C4-2B (cell line): ENCODE measurements around the gene MIS12.
A peak's percentile ranks its signal among the peaks of the same experiment; 100 is the strongest.

Source experiments
- H3K27ac ChIP-seq: fragments of 450-650 bp; 2 replicates; pipeline ENCODE4 v1.5.1; 2017
- ZFX ChIP-seq: fragments of 450-650 bp; IDR thresholded peaks from 2 replicates; pipeline ENCODE4 v1.6.1; 2017
- TF ChIP-seq, protein P1 (sequence below): fragments of 450-650 bp; conservative IDR thresholded peaks from 2 replicates; pipeline ENCODE4 v1.5.1; 2017; ENCODE audit warnings: mild to moderate bottlenecking

Gene MIS12

DNA sequence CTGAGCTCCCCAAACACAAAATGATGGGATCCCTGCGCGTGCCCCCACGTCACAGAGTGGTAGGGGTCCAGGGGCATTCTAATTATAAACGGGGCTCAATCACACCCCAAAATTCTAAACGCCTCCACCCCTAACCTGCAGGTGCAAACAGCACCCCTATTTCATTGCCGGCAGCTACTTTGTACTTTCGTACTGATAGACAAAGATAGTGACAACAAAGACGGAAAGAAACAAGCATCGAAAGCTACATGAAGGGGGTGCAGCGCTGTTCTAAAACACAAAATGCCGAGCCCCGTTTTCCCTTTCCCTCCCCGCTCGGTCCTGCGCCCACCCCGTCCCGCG is 13.9 kb downstream of the MIS12 start:
- no peak overlapping the region for H3K27ac ChIP-seq
- TF ChIP-seq, protein P1, sequence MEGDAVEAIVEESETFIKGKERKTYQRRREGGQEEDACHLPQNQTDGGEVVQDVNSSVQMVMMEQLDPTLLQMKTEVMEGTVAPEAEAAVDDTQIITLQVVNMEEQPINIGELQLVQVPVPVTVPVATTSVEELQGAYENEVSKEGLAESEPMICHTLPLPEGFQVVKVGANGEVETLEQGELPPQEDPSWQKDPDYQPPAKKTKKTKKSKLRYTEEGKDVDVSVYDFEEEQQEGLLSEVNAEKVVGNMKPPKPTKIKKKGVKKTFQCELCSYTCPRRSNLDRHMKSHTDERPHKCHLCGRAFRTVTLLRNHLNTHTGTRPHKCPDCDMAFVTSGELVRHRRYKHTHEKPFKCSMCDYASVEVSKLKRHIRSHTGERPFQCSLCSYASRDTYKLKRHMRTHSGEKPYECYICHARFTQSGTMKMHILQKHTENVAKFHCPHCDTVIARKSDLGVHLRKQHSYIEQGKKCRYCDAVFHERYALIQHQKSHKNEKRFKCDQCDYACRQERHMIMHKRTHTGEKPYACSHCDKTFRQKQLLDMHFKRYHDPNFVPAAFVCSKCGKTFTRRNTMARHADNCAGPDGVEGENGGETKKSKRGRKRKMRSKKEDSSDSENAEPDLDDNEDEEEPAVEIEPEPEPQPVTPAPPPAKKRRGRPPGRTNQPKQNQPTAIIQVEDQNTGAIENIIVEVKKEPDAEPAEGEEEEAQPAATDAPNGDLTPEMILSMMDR = no peak
- no peak for TF ChIP-seq ZFX

DNA sequence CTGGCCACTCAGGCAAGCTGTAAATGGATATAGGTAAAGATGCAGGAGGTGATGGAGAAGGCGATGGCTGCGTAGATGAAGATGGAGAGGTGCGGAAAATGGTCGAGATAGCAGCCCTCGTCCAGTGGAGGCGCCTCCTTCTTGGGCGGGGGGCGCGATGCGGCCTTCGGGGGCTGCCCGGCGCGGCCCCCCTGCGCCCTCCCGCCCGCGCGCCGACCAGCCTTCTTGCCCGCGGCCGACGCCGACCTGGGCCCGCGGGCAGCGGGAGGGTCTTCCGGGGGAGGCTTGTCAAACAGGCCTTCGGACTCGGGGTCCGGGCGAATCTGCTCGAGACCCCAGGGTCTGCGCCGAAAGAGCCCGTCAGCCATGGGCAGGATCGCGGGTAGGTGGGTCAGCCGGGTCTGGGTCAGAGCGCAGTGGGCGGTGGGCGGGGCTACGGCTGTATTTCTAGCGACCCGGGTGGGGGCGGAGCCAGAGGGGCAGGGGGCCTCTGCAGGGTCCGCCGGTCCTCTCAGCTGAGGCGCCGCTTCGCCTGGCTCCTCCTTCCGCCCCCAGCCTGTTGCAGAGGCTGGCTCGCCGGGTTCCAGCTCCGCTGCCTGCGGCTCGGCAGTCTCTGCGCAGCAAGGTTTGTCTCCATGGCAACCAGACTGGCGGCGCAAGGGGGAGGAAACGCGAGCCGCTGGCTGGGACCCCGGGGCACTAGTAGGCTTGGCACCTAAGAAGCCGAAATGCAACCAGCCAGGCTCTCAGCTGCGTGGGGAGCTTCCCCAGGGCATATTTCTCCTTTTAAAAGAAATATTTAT is 14.4 kb downstream of the MIS12 start:
- no peak for TF ChIP-seq ZFX
- TF ChIP-seq, protein P1 = no peak
- H3K27ac ChIP-seq = no peak overlapping the region

DNA sequence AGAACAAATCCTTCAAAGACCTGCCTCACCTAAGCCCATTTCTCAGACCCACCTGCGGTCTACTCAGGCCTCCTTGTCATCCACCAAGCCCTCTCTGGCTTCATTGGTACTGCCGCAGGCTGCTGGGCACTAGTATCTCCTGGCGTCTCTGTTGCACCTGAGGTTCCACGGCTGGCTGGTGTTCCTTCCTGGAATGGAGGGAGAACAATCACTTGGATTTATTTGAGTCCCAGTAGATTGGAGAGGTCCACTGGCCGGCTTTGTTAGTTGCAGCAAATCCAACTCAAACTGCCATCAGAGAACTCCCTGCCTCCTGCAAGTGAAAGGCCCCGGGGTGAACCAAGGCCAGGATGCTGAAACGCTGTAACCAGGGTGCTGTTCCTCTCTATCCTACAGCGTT is 15.3 kb downstream of the MIS12 start:
- no peak overlapping the region for H3K27ac ChIP-seq
- TF ChIP-seq, protein P1 = no peak
- no peak for TF ChIP-seq ZFX

DNA sequence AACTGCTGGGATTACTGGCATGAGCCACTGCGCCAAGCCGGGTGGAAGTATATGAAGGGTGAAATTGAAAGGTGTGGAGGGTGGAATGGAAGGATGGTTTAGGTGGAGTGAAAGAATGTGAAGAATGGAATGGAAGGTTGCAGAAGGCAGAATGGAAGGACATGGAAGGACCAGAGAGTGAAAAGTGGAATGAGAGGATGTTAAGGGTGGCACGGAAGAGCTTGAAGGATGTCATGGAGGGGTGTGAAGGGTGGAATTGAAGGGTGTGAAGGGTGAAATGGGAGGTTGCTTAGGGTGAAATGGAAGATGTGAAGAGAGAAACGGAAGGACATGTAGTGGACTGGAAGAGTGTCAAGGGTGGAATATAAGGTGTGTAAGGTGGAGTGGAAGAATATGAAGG is 16.2 kb downstream of the MIS12 start:
- TF ChIP-seq ZFX = no peak
- TF ChIP-seq, protein P1 = no peak
- H3K27ac ChIP-seq = no peak overlapping the region

DNA sequence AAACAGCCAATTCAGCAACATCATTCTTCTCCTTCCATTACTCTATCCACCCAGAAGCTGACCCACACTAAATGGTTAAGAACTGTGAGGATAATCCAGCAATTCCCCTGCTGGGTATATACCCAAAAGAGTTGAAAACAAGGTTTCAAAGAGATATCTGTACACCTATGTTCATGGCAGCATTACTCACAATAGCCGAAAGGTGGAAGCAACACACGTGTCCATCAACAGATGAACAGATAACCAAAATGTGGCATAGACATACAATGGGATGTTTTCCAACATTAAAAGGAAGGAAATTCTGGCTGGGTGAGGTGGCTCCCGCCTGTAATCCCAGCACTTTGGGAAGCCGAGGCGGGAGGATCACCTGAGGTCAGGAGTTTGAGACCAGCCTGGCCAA is 19.9 kb downstream of the MIS12 start:
- no peak overlapping the region for H3K27ac ChIP-seq
- TF ChIP-seq, protein P1 = peak; percentile 55
- TF ChIP-seq ZFX = no peak

DNA sequence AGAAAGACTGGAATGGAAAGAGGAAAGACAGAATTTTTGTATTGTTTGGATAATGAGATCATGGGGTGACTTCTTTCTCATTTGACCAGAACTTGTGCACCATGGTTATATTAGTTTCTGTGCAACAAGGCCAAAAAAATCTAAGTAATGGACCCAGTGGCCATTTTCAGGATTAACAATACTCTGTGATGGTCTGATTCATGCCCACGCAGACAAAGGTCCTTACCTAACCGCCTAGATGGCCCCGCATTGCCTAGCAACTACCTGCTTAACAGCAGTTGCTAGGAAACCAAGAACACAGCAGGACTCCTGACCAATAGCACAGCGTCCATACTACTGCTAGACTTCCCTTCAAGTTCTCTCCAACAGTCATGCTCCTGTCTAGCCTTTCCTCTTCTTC is 22.4 kb downstream of the MIS12 start:
- no peak for TF ChIP-seq ZFX
- TF ChIP-seq, protein P1 = no peak
- no peak overlapping the region for H3K27ac ChIP-seq

DNA sequence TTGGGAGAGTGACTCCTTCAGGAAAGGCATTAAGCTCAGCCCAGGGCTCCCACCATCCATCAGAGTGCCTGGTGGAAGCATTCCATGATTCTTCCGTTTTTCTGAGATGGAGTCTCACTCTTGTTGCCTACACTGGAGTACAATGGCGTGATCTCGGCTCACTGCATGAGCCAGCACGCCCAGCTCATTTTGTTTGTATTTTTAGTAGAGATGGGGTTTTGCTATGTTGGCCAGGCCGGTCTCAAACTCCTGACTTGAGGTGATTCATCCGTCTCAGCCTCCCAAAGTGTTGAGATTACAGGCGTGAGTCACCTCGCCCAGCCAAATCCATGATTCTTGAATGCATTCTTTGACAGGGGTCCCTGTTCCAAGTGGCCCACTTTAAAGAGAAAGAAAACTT is 23.1 kb downstream of the MIS12 start:
- no peak overlapping the region for H3K27ac ChIP-seq
- no peak for TF ChIP-seq ZFX
- TF ChIP-seq, protein P1 = no peak
